ENCODE results near the gene RCAN1.

DNA sequence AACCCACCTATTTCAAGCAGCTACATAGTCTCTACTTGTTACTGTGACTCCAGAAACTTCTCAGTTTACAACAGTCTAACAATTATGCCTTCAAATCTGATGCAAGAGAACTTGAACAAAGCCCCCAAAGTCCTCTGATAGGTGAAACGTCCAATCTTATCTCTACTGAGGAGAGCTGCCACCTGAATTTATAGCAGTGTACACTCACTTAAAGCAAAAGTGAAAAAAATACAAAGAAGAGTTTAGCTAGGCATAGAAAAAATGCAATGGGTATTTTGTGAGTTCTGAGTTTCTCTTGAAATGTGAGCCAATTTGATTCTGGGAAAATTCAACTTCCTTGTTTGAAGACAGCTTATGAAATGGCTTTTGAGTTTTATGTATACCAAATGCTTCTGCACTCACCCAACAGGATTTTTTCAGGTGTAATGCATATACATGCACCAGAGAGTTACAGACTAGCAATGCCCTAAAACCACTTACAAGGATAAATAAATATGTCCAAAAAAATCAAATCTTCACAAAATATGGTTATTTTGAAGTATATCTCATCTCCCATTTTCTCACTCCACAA, 36.0 kb upstream of the RCAN1 start:
- TF ChIP-seq MAX (IDR thresholded peaks at IDR 0.05; ENCODE audit: low read depth, low read length) (no peak), CTCF (IDR thresholded peaks at IDR 0.05; ENCODE audit: low read depth, low read length) (no peak), POLR2A (IDR thresholded peaks at IDR 0.05; ENCODE audit: extremely low read depth, insufficient read length) (no peak)

Measured in NB4 (cell line).